GM18907 (cell line): ENCODE data around the gene MVK.

Experiments
- ATAC-seq: cut with Tn5 transposase; IDR thresholded peaks from one replicate; pipeline ENCODE4 v1.9.1; 2021; ENCODE audit warnings: mild to moderate bottlenecking, moderate library complexity; ENCODE audit not compliant: unreplicated experiment

Gene MVK

GRCh38 chr12:109626378-109627115 lies 53.0 kb downstream of the MVK start:
- ATAC-seq: no peak

DNA sequence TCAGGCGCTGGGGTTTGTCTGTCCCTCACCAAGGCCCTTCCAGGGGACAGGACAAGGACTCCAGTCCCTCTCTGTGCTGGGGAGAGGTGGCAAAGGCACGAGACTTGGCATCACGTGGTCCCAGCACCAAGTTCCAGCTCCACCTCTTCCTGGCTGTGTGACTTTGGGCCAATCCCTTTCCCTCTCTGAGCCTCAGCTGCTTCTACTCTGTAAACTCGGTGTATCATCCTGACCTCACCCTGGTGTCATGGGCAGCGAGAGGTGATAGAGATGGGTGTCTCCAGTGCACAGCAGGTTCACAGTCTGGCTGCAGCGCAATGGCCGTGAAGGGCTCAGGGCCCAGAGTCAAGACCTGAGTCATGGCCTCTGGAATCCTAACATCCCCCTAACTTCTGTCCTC lies 54.0 kb downstream of the MVK start:
- no peak for ATAC-seq

DNA sequence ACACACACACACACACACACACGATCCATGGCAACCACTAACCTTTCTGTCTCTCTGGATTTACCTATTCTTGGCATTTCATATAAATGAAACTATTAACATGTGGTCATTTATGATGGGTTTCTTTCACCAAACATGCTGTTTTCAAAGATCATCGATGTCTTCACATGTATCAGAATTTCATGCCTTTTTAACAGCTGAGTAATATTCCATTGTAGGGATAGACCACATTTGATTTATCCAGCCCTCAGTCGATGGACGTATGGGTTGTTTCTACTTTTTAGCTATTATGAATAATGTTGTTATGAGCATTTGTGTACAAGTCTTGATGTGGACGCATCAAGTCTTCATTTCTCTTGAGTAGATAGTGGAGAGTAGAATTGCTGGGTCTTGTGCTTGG lies 56.5 kb downstream of the MVK start:
- no peak for ATAC-seq

DNA sequence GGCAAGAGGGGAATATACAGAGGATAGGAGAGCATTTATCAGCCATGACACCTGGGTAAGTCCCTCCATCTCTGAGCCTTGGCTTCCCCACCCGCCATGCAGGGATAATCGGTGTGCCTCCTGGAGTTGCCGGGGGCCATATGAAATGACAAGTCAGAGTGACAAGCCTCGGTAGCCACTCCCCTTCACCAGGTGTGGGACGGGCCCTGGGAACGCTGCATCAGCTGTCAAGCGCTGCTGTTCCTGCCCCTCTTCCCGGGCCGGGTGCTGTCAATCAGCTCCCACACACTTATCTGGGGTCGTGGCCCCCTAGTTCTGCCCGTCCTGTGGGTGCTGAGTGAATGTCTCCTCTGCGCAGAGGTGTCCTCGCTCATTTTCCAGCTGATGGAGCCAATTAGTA lies 57.2 kb downstream of the MVK start:
- ATAC-seq: no peak

DNA sequence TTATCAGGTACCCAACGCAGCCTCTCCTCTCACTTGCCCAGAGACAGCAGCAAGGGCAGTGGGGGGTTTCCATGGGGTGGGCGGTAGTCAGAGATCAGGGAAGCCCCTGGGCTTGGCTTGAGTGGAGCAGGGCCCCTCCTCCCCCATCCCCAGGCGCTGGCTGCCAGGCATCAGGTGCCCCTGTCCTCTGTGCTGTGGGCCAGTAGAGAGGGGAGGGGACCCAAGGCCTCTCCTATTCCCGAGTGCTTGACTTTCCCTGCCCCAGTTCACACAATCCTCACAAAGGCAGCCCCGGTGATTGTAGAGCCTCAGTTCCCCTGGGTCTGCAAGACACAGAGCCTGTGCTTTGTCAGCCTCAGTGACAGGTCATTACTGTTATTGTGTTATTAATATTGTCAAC lies 57.7 kb downstream of the MVK start:
- ATAC-seq: no peak

- no peak for ATAC-seq
Observed at GRCh38 chr12:109631751-109632150, 58.2 kb downstream of the MVK start.

- no peak for ATAC-seq
Observed at GRCh38 chr12:109632342-109632741, 58.7 kb downstream of the MVK start.

- ATAC-seq: no peak
Observed at GRCh38 chr12:109635717-109636116, 62.1 kb downstream of the MVK start.

- ATAC-seq: no peak
Observed at GRCh38 chr12:109637348-109637747, 63.8 kb downstream of the MVK start.

- ATAC-seq: no peak
Observed at GRCh38 chr12:109637996-109638395, 64.4 kb downstream of the MVK start.

DNA sequence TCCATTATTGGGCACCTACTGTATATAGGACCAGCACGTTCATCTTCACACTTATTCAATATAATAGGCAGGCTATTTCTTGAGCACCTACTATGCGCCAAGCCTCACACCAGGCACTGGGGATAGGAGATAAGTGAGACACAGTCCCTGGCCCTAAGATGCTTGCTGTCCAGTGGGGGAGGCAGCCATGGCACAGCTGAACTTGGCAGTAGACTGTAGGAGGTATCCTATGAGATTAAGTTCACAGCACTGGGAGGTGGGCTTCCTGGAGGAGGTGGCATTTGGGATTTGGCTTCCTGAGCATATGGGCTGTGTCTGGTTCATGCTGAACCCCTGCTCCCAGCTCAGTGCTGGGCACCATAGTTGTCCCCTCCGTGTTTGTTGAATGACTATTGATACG lies 65.1 kb downstream of the MVK start:
- ATAC-seq: no peak

- ATAC-seq: no peak
Observed at GRCh38 chr12:109639151-109639872, 65.7 kb downstream of the MVK start.

- ATAC-seq: no peak
Observed at GRCh38 chr12:109640961-109641360, 67.4 kb downstream of the MVK start.

GRCh38 chr12:109641422-109641821 lies 67.8 kb downstream of the MVK start:
- no peak for ATAC-seq

GRCh38 chr12:109642506-109643132 lies 69.0 kb downstream of the MVK start:
- no peak for ATAC-seq

GRCh38 chr12:109645194-109645593 lies 71.6 kb downstream of the MVK start:
- no peak for ATAC-seq

DNA sequence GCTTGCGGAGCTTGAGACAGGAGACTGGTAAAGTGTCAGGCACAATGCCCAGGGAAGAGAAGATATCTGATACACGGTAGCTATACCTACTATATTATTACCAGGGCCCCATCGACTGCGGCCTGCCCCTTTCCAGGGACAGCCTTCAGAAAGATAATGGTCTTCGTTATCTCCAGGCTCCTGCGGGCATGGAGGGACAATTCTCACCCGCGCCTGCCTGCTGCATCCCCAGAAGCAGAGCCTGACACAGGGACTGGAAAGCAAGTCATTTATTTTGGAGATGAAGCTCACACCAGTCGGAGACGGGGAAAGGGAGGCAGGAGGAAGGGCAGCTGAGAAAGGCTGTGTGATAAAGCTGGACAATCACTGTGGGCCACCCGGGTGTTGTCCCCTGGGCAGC lies 72.1 kb downstream of the MVK start:
- ATAC-seq: no peak
